HG03095 (cell line): ENCODE data around the gene SEC24B.
"Not testable (repeated sequence)": the region's sequence is repeated elsewhere in the genome, so short reads cannot be mapped to it uniquely, and the experiment has no call there.

Experiments
- ATAC-seq: cut with Tn5 transposase; IDR thresholded peaks from one replicate; pipeline ENCODE4 v1.9.1; 2021; ENCODE audit warnings: moderate library complexity; ENCODE audit not compliant: unreplicated experiment

Gene SEC24B

DNA sequence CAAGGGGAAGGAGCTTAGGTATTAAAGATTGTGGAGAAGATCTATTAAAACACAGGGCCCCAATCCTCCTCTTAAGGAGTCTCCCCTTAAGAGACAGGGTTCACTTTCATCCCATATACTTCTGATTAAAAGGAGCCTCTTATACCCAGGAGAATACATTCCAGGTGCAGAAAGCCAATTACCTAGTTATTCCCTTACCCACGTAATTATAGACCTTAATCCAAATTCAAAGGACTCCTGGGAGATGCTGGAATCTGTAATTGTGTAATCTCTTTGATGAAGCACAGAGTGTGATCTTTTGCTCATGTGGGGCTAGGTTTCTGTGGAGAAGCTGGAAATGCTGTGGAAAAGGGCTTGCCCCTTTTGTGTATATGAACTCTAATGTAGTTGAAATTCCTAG, 1.4 kb upstream of the SEC24B start:
- no peak for ATAC-seq

DNA sequence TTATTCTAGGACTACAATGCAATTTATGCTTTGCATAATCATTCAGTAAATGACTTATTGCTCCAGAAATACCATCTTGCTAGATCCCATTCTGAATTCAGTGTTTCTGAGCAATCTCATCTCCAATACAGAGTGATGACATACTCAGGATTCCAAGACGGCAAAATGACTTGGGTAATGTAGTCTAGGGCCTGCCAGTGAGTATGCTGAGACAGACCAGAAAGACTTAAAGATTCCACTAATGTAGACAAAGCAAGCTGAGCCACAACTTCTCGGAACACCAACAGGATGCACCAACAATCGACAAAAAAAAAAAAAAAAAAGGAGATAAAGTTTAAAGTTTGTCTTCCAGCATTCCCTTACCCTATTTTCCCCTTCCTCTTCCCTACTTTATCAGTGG, 919 bp upstream of the SEC24B start:
- no peak for ATAC-seq

DNA sequence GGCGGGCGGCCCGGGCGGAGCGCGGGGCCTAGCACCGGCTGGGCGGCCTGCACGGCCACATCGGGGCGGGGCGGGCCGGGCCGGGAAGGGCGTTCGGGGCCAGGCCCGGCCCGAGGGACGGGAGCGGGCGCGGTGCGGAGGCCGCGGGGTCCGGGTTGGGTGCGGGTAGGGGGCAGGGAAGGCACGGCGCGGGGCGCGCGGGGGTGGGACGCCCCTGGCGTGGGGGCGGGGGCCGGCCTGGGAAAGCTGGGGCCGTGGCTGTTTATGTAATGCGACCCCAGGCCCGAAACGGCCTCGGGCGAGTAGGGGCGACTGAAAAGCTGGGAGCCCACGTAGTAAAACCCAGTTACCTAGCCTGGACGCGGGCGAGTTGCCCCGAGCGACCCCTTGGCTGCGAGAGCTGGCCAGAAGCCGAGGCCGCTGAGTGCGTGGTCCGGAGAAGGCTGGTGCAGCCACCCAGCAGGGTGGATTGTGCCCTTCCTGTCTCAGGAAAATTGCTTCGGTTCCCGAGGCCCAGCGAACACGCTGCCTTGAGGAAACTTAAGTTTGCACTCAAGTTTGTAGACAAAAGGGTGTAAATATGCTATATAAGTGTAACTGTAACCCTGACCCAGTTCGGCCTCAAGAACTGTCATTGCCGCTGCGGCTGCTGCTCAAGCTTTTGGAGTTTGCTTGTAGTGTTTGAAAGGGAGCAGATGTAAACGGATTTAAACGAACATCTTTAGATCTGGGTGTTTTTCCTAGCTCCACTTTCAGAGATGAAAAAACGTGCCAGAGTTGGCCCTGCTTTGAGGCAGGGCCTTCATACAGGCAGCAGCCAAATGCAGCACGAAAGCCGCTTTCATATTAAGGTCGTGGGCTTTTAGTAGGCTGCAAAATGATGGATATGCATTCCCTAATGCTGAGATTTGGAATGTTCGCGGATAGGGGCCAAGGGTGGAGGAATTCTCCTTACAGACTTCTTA, 674 bp downstream of the SEC24B start:
- peak; percentile 37 for ATAC-seq

DNA sequence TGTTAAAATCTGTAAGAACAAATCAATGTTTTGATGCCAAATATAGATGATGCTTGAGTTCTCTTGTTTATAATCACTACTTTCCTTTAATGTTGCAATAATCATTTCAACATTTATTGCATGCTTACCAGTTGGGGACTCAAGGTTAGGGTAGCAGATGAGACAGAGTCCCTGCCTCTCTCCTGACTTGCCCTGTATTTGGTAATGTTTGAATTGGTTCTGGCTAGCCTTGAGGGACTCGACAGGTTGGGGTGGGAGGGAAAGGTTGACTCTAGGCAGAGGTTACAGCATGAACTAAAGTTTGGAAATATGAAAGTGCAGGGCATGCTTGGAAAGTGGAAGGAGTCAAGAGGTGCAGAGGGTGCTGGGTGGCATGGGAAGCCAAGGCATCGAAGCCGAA, 2.0 kb downstream of the SEC24B start:
- no peak for ATAC-seq

DNA sequence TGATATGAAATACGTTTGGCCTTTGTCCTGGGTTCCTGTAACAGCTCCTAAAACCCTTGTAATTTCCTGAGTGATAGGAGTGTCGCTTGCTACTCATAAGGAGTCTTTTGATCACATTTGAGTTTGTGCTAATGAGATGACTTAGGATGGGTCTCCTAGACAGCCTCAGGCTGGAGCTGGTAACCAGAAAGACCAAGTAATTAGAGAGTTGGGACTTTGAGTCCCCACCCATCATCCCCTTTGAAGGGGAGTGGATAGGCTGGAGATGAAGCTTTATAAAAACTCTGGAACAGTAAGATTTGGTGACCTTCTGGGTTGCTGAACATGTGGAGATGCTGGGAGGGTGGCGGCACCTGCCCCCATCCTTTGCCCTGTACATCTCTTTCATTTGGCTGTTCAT, 2.9 kb downstream of the SEC24B start:
- no peak for ATAC-seq

DNA sequence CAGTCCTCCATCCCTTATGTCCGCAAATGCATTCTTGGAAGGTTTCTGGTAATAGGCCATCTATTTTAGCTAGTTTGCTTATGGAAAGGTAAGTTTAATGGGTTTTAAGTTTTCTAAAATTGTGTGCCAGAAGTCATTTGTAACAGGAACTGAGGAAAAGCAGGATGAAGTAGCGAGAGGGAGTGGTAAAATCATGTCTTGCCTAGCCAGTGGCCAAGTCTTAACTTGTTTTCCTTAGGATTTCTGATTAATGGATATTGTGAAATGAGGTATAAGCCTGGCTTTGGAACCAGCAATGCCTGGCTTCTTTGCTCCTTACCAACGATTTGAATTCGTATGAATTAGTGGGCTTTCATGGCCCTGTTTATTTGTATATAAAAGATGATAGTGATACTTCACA, 7.3 kb downstream of the SEC24B start:
- ATAC-seq, result no peak

DNA sequence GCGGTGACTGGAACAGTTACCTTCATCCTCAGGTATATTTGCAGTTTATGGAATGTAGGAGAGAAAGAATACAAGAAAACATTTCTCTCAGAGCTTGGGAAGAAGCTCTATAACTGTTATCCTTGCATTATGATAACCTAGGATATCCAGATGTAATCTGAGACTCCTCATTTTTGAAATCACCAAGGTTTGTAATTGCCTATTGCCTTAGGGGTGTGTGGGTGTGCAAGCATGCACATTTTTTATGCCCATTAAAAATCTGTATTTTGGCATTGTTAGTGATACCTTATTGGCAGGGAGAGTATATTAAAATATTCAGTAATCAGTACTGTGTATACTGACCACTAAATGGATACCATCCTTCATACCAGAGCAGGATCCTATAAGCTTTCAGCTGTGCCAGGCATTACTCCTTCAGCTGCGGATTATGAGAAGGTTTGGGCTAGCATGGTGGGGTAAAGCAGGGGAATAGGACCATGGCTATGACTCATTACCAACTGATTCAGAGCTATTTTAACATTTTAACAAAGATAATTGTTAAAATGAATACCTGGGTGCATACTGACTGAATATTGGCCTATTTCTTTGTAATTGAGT, 8.3 kb downstream of the SEC24B start:
- ATAC-seq, result no peak

DNA sequence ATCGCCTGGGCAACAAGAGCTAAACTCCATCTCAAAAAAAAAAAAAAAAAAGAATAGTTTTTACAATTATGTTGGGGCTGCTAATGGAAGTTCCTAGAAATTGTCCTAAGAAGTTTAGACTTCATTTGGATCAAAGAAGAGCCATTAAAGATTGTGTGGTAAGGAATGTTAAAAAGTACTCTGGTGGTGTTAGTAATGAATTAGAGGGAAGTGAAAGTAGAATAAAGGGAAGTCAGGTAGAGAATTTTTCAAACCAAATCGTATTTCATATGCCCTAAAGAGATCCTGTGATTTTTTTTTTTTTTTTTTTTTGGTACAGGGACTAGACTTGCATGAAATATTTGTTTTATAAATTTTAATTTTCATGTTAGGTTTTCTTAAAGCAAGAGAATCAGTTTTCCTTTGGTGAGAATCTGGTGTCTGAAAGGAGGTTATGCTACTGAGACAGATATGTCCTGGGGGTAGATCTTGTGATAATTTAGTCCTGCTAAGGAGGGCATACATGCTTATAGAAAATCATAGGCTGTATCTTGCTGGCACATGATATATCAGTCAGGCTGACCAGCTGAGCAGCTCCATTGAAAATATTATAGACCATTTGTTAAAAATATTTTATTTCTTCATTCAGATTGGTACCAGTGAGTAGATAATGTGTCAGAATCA, 10.7 kb downstream of the SEC24B start:
- no peak for ATAC-seq

DNA sequence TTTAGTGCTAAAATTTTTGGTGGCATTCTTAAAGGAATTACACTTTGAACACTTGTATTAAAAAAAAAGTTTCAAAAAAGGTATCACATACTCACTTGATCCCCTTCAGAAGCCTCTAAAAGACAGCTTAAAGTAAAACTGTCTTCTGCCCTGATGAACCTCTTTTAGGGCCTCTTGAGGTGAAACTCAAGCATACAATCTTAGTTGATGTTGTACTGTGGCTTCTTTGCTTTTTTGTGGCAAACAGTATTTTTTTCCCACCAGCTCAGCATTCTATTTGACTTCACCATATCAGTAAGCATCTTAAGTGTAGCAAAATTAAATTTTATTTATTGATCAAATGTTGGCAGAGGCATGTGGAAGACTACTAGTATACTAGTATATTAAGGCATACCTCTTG, 13.7 kb downstream of the SEC24B start:
- ATAC-seq, result no peak

DNA sequence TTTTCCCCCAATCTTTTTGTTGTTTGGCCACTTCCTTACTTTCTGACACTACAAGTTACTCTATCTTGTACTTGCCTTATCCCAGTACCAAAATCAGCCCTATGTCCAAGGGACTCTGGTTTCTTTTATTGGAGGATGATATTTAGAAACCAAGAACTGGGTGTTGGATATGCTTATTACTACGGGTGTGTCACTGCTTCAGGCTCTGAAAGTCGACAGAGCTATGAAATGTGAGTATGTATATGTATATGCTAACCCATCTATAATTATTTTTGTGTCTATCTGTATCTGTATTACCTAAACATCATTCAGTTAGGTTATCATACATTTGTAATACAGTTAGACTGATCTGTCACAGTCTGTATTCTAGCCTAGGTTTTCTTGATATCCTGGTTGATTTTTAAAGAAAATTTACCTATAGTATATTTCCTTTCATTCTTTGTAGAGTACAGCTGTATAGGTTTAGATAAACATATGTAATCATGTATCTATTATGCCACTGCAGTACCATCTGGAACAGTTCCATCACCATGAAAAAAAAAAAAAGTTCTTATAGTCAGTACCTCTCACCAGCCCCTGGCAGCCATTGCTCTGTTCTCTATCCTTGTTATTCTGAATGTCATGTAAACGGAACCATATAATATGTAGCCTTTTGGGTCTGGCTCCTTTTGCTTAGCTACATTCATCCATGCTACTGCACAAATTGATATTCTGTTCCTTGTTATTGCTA, 18.1 kb downstream of the SEC24B start:
- ATAC-seq, result no peak

DNA sequence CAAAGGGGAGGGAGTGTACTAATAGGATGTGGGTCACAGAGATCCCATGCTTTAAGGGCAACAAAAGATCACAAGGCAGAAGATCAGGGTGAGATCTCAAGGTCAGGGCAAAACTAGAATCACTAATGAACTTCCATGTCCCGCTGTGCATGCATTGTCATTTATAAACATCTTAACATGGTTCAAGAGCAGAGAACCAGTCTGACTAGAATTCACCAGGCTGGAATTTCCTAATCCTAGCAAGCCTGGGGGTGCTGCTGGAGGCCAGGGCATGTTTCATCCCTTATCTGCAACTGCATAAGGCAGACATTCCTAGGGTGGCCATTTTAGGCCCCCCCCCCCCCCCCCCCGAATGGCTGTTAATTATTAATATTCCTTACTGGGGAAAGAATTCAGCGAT, 19.5 kb downstream of the SEC24B start:
- ATAC-seq, result not testable (repeated sequence)

DNA sequence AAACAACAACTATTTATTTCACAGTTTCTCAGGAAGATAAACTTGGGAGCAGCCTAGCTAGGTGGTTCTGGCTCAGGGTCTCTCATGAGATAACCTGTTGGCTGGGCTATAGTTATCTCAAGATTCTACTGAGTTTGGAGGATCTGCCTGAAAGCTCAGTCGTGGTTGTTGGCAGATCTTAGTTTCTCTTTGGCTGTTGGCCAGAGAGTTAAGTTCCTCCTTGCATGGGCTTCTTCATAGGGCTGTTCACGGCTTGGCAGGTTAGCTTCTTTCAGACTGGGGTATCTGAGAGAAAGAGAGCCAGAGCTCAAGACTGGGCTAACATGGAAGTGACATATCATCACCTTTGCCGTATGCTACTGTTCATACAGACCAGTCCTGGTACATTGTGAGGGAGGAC, 28.7 kb downstream of the SEC24B start:
- ATAC-seq, result peak; percentile 57

DNA sequence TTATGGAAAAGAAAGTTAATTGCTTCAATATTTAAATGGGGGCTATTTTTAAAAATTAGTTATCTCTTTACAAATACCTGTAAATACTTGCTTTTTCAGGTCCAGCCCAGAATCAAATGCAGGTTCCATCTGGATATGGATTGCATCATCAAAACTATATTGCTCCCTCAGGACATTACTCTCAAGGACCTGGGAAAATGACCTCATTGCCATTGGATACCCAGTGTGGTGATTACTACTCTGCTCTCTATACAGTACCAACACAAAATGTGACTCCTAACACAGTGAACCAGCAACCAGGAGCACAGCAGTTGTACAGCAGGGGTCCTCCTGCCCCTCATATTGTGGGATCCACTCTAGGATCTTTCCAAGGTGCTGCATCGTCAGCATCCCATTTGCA, 29.2 kb downstream of the SEC24B start:
- ATAC-seq, result no peak

DNA sequence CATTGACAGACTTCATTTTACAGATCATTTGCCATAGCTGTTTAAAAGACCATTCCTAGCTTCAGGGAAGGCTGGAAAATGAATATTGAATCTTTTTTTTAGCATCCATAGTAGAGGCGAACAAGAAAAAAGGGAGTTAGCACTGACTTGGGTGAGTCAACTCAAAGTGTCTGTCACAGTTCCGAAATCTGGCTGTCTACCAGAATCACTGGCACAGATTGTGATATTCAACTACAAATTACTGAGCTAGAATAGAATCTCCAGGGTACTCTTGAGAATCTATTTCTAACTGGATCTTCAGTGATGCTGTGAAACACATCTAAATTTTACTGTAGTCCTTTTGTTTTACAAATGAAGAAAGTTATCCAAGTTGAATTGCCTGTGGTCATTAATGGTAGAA, 31.5 kb downstream of the SEC24B start:
- ATAC-seq, result no peak

DNA sequence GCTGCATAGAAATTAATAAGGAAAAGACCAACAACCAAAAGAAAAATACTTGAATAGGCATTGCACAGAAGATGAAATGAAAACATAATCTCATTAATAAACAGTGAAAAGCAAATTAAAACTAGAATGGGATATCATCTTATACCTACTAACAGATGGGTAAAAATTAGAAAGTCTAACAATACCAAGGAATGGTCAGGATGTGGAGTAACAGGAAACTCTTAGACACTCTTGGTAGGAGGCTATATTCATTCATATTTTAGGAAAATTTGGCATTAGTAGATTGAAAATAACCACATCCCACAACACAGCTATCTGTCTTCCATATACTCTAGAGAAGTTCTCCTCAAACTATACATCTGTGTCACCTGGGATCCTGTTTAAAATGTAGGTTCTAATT, 36.3 kb downstream of the SEC24B start:
- ATAC-seq, result no peak

DNA sequence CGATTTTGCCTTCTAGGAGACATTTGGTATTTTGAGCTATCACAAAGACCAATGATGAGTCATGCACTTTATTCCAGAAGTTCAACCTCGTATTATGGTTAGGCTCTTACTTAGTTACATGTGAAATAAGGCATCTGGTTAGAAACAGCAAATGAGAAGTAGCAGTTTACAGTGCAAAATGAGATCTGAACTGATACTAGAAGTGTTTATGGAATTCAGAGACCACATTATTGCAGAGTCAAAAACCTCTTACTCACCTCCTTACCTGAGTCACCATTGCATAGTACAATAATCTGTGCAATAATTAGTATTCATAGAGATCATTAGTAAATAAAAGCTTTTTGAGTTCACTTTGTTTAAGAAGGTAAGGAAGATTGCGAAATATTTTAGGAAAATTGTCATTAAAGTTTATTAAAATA, 38.7 kb downstream of the SEC24B start:
- ATAC-seq, result no peak

DNA sequence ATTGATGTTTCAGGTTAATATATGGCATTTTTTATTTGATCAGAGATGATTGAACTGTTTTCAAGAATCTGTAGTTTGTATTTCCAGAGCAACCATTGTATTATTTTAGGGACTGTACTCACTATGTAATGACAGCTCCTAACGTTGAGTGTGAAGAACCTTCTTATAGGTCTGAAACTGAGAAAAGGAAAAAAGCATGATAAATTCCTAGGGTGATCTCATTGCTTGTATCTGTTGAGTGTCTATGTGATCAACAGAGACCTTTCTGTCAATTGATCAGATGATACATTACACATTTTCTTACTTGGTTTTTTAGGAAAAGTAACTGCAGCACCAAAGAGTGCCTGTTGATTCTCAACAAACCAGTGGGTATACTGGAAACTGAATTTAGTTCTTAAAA, 40.2 kb downstream of the SEC24B start:
- ATAC-seq, result no peak

DNA sequence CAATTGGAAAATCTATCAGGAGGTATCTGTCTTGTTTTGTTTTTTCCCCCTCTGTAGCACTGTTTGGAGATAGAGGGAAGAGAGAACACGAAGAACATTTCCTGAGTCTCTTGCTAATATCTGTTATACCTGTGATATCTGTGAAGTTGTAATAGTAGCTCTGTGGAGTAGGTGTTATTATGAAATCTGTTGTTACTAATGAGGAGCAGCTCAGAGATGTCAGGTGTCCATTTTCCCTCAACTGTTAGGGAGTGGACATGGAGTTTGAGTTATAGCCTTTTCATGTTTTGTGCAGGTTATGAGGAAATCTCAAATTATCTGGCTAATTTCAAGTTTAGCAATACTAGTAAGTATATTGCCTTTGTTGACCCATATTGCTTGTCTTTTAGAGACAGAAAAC, 52.4 kb downstream of the SEC24B start:
- ATAC-seq, result no peak

DNA sequence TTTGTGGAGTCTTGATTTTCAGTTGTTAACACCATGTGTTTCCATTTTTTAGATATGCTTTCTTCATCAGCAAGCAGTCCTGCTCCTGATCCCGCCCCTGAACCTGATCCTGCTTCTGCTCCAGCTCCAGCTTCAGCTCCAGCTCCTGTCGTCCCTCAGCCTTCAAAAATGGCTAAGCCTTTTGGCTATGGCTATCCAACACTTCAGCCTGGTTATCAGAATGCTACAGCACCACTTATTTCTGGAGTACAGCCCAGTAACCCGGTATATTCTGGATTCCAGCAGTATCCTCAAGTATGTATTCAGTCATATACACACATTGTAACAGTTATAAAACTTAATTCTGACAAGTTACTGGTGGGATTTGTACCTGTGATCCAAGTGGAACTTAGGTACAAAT, 60.9 kb downstream of the SEC24B start:
- ATAC-seq, result no peak

DNA sequence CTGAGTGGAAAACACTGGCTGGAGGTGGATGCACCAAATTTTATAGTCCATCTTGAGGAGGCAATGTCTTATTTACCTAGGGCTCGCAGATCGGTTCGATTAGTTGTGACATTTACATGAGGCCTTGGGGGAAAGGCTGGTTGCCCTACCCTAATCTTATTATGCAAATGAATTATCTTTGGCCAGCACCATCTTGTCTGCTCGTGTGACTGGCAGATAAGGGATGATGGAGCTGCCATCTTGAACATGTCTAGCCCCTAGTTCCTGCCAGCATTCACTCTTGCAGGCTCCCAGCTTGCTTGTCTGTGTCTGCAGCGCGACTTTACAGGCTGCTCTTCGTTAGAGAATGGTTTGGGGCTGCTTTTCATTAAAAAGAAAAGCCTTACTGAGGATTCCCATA, 61.9 kb downstream of the SEC24B start:
- ATAC-seq, result no peak

DNA sequence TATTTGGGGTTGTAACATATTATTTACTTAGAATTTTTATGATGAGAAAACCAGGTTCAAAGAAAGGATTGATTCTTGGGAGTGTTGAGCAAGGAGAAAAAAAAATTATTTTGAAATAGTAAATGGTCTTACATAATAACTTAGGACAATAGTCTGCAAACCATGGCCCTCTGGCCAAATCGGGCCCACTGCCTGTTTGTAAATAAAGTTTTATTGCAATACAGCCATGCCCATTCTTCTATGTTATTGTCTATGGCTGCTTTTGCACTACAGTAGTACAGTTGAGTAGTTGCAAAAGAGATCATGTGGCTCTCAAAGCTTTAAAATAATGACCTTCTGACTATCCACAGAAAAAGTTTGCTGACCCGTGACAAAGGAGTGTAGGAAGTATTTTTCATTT, 63.3 kb downstream of the SEC24B start:
- no peak for ATAC-seq
